Hematopoietic multipotent progenitor cell treated with erythropoietin and hydrocortisone succinate and interleukin-3 and kit ligand, for 6 days (in vitro differentiated cells): ENCODE results near the gene NOTCH2.
A peak's percentile ranks its signal among the peaks of the same experiment; 100 is the strongest.
"Not testable (repeated sequence)": the region's sequence is repeated elsewhere in the genome, so short reads cannot be mapped to it uniquely, and the experiment has no call there.

Experiments used
- DNase-seq: peaks from one replicate; pipeline ENCODE4 v3.0.0-alpha.2; 2015

The NOTCH2 gene

DNA sequence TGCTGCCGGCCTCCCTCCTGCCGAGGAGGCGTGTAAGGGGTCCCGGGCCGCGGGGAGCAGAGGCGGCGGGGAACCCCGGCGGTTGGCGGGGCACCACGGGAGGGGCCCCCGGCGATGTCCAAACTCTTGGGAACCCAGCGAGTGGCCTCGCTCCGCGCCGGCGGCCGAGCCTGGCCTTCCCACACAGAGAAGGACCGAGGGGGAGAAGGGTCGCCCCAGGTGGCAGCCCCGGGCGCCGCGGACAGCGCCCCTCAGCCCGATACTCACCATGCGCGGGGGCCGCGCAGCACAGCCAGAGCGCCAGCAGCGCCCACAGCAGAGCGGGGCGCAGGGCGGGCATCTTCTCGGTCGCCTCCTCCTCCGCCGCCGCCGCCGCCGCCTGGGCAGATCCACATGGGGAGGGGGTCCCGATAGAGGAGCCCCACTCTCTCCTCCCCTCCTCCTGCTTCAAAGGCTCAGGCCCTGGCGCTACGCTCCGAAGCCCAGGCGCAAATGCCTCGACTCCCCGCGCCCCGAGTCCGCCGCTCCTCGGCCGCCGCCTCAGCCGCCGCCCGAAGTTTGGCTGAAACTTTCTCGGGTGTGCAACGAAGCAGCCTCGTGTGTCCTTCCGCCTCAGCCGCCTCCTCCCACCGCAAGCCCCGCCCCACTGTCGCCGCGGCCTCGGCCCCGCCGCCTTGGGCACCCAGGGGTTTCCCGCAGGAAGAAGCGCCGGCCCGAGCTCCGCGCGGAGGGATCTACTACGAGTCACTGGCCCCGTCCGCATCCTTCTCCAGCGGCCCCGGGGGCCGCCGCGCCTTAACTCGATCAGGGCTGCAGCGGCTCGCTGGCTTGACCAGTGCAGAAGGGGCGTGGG, at the start of gene NOTCH2:
NOTCH2 (minus strand) TSS at position 596 of the 853 bp plus-strand sequence; CDS start at position 340, 256 bp downstream.
- DNase-seq: peak; percentile 25

- DNase-seq: not testable (repeated sequence)
Measured at GRCh38 chr1:120117371-120118177, 48.1 kb upstream of the NOTCH2 start.

- DNase-seq: not testable (repeated sequence)
Measured at GRCh38 chr1:120116094-120116493, 46.6 kb upstream of the NOTCH2 start.

- not testable (repeated sequence) for DNase-seq
Measured at GRCh38 chr1:120113134-120113533, 43.7 kb upstream of the NOTCH2 start.

DNA sequence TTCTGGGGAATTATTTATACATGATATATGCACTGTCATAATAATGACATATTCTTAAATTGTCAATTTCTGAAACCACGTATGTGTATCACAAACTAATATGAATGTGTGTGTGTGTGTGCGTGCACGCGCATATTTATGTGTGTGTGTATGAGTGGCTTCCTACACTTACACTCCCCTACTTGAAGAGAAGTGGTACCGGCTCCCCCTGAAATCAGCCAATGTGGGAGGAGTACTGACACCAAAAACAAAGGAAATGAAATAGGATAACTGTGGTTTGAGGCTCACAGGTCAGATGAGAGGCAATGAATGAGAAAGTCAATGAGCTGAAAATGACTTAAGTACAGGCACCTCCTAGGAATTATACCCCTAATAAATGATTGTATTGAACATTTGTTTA, 42.8 kb upstream of the NOTCH2 start:
- DNase-seq: not testable (repeated sequence)

DNA sequence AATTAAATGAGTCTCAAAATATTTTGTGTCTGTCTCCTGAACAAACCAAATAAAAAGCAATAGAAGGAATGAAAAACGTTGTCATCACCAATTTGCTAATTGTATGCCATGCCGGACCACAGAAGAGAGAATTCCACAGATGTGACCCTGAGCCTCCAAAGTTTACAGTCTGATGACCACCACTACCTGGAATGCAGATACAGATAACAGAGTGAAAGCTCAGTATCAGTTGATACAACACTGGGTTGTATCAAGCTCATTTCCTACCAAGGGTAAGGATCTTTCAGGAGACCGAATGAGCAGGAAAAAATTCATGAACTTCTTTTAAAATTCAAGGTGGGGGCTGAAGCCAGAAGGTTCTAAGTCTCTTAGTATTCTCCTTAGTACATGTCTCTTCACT, 42.3 kb upstream of the NOTCH2 start:
- DNase-seq: not testable (repeated sequence)

GRCh38 chr1:120111008-120111407, 41.5 kb upstream of the NOTCH2 start:
- not testable (repeated sequence) for DNase-seq

- not testable (repeated sequence) for DNase-seq
Measured at GRCh38 chr1:120109656-120110055, 40.2 kb upstream of the NOTCH2 start.

DNA sequence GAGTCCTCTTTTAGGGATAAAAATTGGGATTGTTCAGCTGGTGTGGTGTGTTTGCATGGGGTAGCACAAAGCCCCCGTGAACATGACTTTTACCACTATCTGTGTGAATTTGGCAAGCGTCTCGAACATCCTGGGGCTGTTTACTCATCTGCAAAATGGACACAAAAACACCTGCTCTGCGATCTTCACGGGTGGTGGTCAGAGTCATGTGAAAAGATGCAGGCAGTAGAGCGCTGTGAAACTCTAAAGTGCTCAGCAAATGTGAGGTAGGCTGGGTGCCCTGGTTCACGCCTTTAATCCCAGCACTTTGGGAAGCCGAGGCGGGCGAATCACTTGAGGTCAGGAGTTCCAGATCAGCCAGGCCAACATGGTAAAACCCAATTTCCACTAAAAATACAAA, 39.7 kb upstream of the NOTCH2 start:
- DNase-seq: not testable (repeated sequence)

DNA sequence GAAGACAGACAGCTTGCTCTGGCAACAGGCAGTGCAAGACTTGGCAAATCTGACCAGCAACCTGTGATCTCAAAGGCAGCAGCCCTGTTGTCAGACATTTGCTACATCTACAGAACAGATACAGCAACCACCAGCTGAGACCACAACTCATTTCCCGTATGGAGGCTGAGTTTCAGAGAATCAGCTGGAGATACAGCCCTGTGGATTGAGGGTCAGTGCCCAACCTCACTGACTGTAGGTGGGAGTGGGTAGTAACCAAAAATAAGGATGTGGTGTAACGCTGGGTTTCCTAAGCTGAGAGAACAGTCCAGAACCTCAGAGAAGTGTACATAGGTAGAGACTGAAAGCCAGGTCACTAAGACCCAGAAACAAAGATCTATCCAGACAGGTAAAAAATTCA, 35.8 kb upstream of the NOTCH2 start:
- not testable (repeated sequence) for DNase-seq

GRCh38 chr1:120103768-120104167, 34.3 kb upstream of the NOTCH2 start:
- DNase-seq: not testable (repeated sequence)

DNA sequence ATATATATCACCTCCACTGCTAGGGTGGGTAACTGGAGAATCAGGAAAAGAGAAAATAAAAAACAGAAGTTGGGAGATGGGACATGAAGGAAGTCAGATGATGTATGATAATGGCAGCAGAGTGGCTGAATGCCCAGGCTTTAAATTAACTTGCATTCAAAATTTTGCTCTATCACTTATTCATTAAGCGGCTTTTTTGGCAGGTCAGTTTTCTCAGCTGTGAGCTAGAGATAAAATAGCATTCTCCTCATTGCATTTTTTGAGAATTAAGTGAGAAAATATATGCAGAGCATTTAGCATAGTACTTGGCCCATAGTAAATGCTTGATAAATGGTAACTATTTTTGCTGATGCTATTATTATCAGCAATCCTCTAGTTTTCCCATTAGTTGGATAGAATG, 32.1 kb upstream of the NOTCH2 start:
- peak; percentile 7 for DNase-seq

- not testable (repeated sequence) for DNase-seq
Measured at GRCh38 chr1:120100590-120100989, 31.1 kb upstream of the NOTCH2 start.

- not testable (repeated sequence) for DNase-seq
Measured at GRCh38 chr1:120098986-120099759, 29.7 kb upstream of the NOTCH2 start.

- DNase-seq: not testable (repeated sequence)
Measured at GRCh38 chr1:120096981-120097545, 27.6 kb upstream of the NOTCH2 start.

DNA sequence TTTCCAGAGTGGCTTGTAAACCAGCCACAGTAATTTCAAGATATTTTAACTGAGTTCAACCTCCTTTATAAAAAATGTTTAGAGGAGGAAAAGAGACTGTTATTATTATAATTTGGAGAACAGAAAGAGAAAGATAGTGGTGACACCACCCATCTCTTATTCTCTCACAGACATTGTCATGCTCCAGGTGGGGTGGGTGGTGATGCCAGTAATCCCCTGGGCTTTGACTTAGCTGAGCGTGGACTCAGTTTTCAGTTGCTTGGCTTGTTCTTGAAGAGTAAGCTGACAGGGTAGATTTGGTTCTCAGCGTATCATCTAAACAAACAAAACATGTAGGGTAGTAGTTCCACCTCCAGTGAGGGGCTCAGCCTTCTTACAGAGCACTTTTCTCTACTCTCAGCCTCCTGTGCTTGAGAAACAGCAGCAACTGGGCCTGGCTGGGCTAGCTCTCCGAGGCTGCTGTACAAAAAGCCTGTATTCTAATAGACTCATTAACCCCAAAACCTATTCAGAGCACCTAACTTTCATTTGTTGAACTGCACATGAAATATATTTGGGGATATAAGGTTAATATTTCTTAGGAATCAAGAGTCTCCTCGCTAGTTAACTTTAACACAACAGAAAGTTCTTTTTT, 24.2 kb upstream of the NOTCH2 start:
- not testable (repeated sequence) for DNase-seq

GRCh38 chr1:120092232-120093218, 23.1 kb upstream of the NOTCH2 start:
- peak; percentile 0 for DNase-seq

DNA sequence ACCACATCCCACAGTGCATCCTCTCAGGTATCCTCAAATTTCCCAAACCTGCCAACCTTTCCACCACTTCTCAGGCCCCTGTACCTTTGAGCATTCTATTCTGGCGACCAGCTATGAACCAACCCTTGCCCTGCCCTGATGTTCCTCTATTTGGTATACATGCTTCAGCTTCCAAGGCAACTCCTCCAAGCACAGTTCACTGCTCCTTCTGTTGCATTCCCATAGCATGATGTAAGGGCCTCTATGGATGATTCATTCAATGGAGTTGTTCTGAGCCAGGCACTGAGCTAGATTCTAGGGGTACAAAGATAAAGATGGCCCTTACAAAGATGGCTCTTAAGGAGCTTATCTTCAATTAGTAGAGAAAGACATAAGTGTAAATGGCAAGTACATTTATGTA, 21.4 kb upstream of the NOTCH2 start:
- not testable (repeated sequence) for DNase-seq

DNA sequence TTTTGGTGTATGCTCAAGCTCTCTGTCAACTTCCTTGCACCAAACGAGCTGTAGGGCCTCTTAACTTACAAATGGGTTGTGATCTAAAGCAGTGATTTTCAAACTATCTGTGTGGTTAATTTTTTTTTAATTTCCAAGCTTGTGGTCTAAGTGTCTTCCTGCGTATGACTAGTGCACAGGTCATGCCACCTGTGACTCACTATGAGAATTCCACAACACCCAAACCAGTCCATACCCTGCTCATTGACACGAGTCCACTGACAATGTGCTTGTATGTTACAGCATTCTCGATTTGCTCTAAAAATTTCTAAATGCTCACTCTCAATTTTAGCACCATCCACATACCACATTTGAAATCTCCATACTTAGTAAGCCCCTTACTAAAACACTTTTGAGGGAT, 18.5 kb upstream of the NOTCH2 start:
- DNase-seq: not testable (repeated sequence)

DNA sequence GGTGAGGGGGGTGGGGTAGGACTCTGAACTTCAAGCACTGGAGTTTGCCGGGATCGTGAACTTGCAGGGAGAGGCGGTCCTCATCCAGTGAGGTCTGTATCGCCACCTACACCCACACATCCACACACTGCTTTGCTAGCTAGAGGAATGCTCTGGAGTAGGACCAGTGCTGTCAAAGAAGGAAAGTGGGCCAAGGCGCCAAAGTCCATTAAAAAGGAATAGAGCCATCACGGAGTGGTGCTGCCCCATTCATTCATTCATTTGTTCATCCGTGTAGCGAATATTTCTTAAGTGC, 405 bp upstream of the NOTCH2 start:
- not testable (repeated sequence) for DNase-seq

GRCh38 chr1:120068683-120069066, 787 bp downstream of the NOTCH2 start:
- DNase-seq: not testable (repeated sequence)
